Cardiac fibroblast (primary cell): ENCODE results near the gene KRT31.

Source experiments
- DNase-seq, 2 donors: peaks; one replicate each; pipeline versions ENCODE4 v3.0.0 to v3.0.0-alpha.2; 2010; ENCODE audit warnings: low read depth in 2 of 2
- H3K4me3 ChIP-seq, 2 donors: replicated peaks in 1 of 2; 1 replicate in 1 of 2; 2 replicates in 1 of 2; pipeline ENCODE4 v1.5.1; 2011; ENCODE audit warnings: low read depth in 2 of 2, low read length in 2 of 2, mild to moderate bottlenecking in 2 of 2, moderate library complexity in 1 of 2
- CTCF ChIP-seq: IDR thresholded peaks from one replicate; pipeline ENCODE4 v1.5.1; 2011; ENCODE audit warnings: low read depth, mild to moderate bottlenecking, low read length, inconsistent platforms

Gene KRT31

GRCh38 chr17:41415411-41415810 lies 18.0 kb upstream of the KRT31 start:
- DNase-seq: no peak
- H3K4me3 ChIP-seq: no peak overlapping the region
- no peak for TF ChIP-seq CTCF

- H3K4me3 ChIP-seq: no peak overlapping the region
- DNase-seq: no peak
- TF ChIP-seq CTCF: no peak
These were observed 16.6 kb upstream of the KRT31 start for GRCh38 chr17:41413982-41414381.

GRCh38 chr17:41413353-41413957 lies 16.0 kb upstream of the KRT31 start:
- TF ChIP-seq CTCF: no peak
- no peak overlapping the region for H3K4me3 ChIP-seq
- DNase-seq: no peak

- TF ChIP-seq CTCF: no peak
- H3K4me3 ChIP-seq: no peak overlapping the region
- no peak for DNase-seq
These were observed 13.8 kb upstream of the KRT31 start for GRCh38 chr17:41411072-41411840.

- no peak for TF ChIP-seq CTCF
- no peak overlapping the region for H3K4me3 ChIP-seq
- no peak for DNase-seq
These were observed 9.8 kb upstream of the KRT31 start for GRCh38 chr17:41407226-41407625.

GRCh38 chr17:41406205-41406604 lies 8.8 kb upstream of the KRT31 start:
- no peak for DNase-seq
- H3K4me3 ChIP-seq: no peak overlapping the region
- no peak for TF ChIP-seq CTCF
